GM23338 (cell line): ENCODE results near the gene PARP14. TPM values are rescaled to one million over a fixed set of nuclear protein-coding genes. Genes with fewer than 3 reads are reported as not detected.

ENCODE experiments used
- ATAC-seq: fragments of 200-7000 bp; cut with Tn5 transposase; 3 replicates; pipeline ENCODE4 v1.9.1; 2020
- DNase-seq: peaks from one replicate; pipeline ENCODE4 v3.0.0-alpha.2; 2015; ENCODE audit warnings: low spot score
- H2AFZ ChIP-seq: fragments of 200-600 bp; sonication (generic); 2 replicates; pipeline ENCODE4 v1.8.0; 2016; ENCODE audit warnings: antibody characterized with exemption, mild to moderate bottlenecking, moderate library complexity
- H3F3A ChIP-seq: fragments of 200-600 bp; sonication (generic); replicated peaks from 2 replicates; pipeline ENCODE4 v1.8.0; 2017; ENCODE audit warnings: antibody characterized with exemption, mixed run types, low read depth
- H3K27ac ChIP-seq: fragments of 200-600 bp; sonication (generic); 2 replicates; pipeline ENCODE4 v1.6.1; 2016; ENCODE audit warnings: low read depth
- H3K27me3 ChIP-seq: fragments of 200-600 bp; sonication (generic); 2 replicates; pipeline ENCODE4 v1.8.0; 2016; ENCODE audit warnings: mild to moderate bottlenecking, mixed run types, moderate library complexity; ENCODE audit not compliant: insufficient read depth
- H3K36me3 ChIP-seq: fragments of 200-600 bp; sonication (generic); 2 replicates; pipeline ENCODE4 v1.8.0; 2016; ENCODE audit warnings: mild to moderate bottlenecking; ENCODE audit not compliant: insufficient read depth
- H3K4me1 ChIP-seq: fragments of 200-600 bp; sonication (generic); 2 replicates; pipeline ENCODE4 v1.8.0; 2016; ENCODE audit warnings: mild to moderate bottlenecking, moderate library complexity; ENCODE audit not compliant: insufficient read depth
- H3K4me2 ChIP-seq: fragments of 200-600 bp; sonication (generic); 2 replicates; pipeline ENCODE4 v1.7.1; 2017; ENCODE audit warnings: mixed run types
- H3K4me3 ChIP-seq: fragments of 200-600 bp; sonication (generic); 2 replicates; pipeline ENCODE4 v1.6.1; 2016; ENCODE audit warnings: mixed run types
- H3K79me2 ChIP-seq: fragments of 200-600 bp; sonication (generic); replicated peaks from 2 replicates; pipeline ENCODE4 v1.8.0; 2017; ENCODE audit warnings: mild to moderate bottlenecking; ENCODE audit not compliant: insufficient read depth
- H3K9me2 ChIP-seq: fragments of 200-600 bp; sonication (generic); 2 replicates; pipeline ENCODE4 v1.8.0; 2017; ENCODE audit not compliant: insufficient read depth
- H4K20me1 ChIP-seq: fragments of 200-600 bp; sonication (generic); replicated peaks from 2 replicates; pipeline ENCODE4 v1.8.0; 2017; ENCODE audit warnings: mild to moderate bottlenecking; ENCODE audit not compliant: insufficient read depth
- H3K27ac Mint-ChIP-seq: 2 replicates; pipeline ENCODE4 v1.8.0; 2020; ENCODE audit warnings: inconsistent platforms, mild to moderate bottlenecking, moderate library complexity, mixed read lengths
- H3K27me3 Mint-ChIP-seq: 3 replicates; pipeline ENCODE4 v1.8.0; 2022; ENCODE audit warnings: low read depth, mild to moderate bottlenecking, moderate library complexity, mixed read lengths, inconsistent platforms; ENCODE audit not compliant: insufficient read depth, poor library complexity
- H3K36me3 Mint-ChIP-seq: 3 replicates; pipeline ENCODE4 v1.8.0; 2021; ENCODE audit warnings: low read depth, mild to moderate bottlenecking, inconsistent platforms, moderate library complexity, mixed read lengths
- H3K4me1 Mint-ChIP-seq: 3 replicates; pipeline ENCODE4 v1.8.0; 2020; ENCODE audit warnings: mild to moderate bottlenecking, inconsistent platforms, mixed read lengths
- H3K4me3 Mint-ChIP-seq: 3 replicates; pipeline ENCODE4 v1.8.0; 2021; ENCODE audit warnings: moderate library complexity, mild to moderate bottlenecking, inconsistent platforms, mixed read lengths
- H3K9me3 Mint-ChIP-seq: 3 replicates; pipeline ENCODE4 v1.8.0; 2020; ENCODE audit warnings: moderate library complexity, mild to moderate bottlenecking, inconsistent platforms, mixed read lengths
- CREB1 ChIP-seq: fragments of 250-450 bp; sonication (Bioruptor Pico); IDR thresholded peaks from 2 replicates; pipeline ENCODE4 v1.5.0; 2020; ENCODE audit warnings: low read depth, mild to moderate bottlenecking, moderate library complexity
- CTCF ChIP-seq, 2 experiments: fragments of 200-600 bp in 1 of 2; sonication (generic) in 1 of 2; conservative IDR thresholded peaks; 2 replicates each; pipeline versions ENCODE4 v1.5.1 to v1.6.1; 2016 to 2017; ENCODE audit warnings: antibody characterized with exemption in 2 of 2, low read depth in 2 of 2, mild to moderate bottlenecking in 2 of 2, moderate library complexity in 1 of 2
- ETS1 ChIP-seq: IDR thresholded peaks from 2 replicates; pipeline ENCODE4 v1.6.1; 2016; ENCODE audit warnings: antibody characterized with exemption
- EZH2 ChIP-seq: fragments of 200-600 bp; sonication (generic); IDR thresholded peaks from one replicate; pipeline ENCODE4 v1.8.0; 2017; ENCODE audit warnings: antibody characterized with exemption, mild to moderate bottlenecking, low read depth; ENCODE audit not compliant: unreplicated experiment
- EZH2phosphoT487 ChIP-seq: fragments of 200-600 bp; sonication (generic); IDR thresholded peaks from one replicate; pipeline ENCODE4 v1.8.1; 2018; ENCODE audit warnings: antibody characterized with exemption; ENCODE audit not compliant: unreplicated experiment
- JUNB ChIP-seq: IDR thresholded peaks from one replicate; pipeline ENCODE4 v1.6.1; 2016; ENCODE audit warnings: antibody characterized with exemption; ENCODE audit not compliant: unreplicated experiment
- NANOG ChIP-seq: IDR thresholded peaks from 2 replicates; pipeline ENCODE4 v1.6.1; 2016; ENCODE audit warnings: antibody characterized with exemption, borderline replicate concordance
- POLR2AphosphoS5 ChIP-seq: IDR thresholded peaks from 2 replicates; pipeline ENCODE4 v1.6.1; 2016; ENCODE audit warnings: antibody characterized with exemption, low read depth
- REST ChIP-seq: IDR thresholded peaks from one replicate; pipeline ENCODE4 v1.6.1; 2018; ENCODE audit warnings: antibody characterized with exemption; ENCODE audit not compliant: unreplicated experiment
- STAT1 ChIP-seq: IDR thresholded peaks from one replicate; pipeline ENCODE4 v1.6.1; 2016; ENCODE audit warnings: antibody characterized with exemption; ENCODE audit not compliant: unreplicated experiment
- ZNF114 ChIP-seq: fragments of 250-450 bp; sonication (Bioruptor Pico); IDR thresholded peaks from 2 replicates; pipeline ENCODE4 v1.5.0; 2020; ENCODE audit warnings: mild to moderate bottlenecking, moderate library complexity
- ZNF331 ChIP-seq: fragments of 250-450 bp; sonication (Bioruptor Pico); IDR thresholded peaks from 2 replicates; pipeline ENCODE4 v1.5.0; 2020; ENCODE audit warnings: low read depth, mild to moderate bottlenecking, moderate library complexity
- polyA plus RNA-seq: library from polyadenylated mRNA; unstranded; fragments of >200 nt; fragmentation: Nextera tagmentation; extraction: Ambion mirVana; gene quantifications from 2 replicates; pipeline ENCODE4 v1.2.1, GENCODE V29; 2016
- total RNA-seq: library from RNA; depleted of rRNA; stranded (reverse); fragments of >200 nt; shearing (Covaris generic); gene quantifications from 2 replicates; pipeline ENCODE4 v1.2.3, GENCODE V29; 2014

Gene PARP14
- total and polyA plus RNA-seq, 2 experiments from 2014 or later: 7.8 to 26.0 TPM

- H3K36me3 ChIP-seq: peaks cover 4% of the 10 kb centered on the region; the same call in 1 of the 2 replicates
- H4K20me1 ChIP-seq: no peaks in the 10 kb centered on the region
- peaks cover 2% of the 10 kb centered on the region for H3K27me3 Mint-ChIP-seq
- H3K4me2 ChIP-seq: no peak overlapping the region
- H3K27ac ChIP-seq: no peak overlapping the region
- H3K4me1 ChIP-seq: no peaks in the 10 kb centered on the region
- no peak for DNase-seq
- no peaks in the 10 kb centered on the region for H3F3A ChIP-seq
- peaks cover 20% of the 10 kb centered on the region; the same call in 2 of the 3 replicates for H3K9me3 Mint-ChIP-seq
- no peak for ATAC-seq
- H2AFZ ChIP-seq: no peak overlapping the region
- no peaks in the 10 kb centered on the region for H3K9me2 ChIP-seq
- no peak overlapping the region for H3K4me3 ChIP-seq
- H3K79me2 ChIP-seq: no peaks in the 10 kb centered on the region
- peaks cover 1% of the 10 kb centered on the region; the same call in 1 of the 3 replicates for H3K4me1 Mint-ChIP-seq
- H3K27ac Mint-ChIP-seq: no peak overlapping the region
- no peaks in the 10 kb centered on the region for H3K27me3 ChIP-seq
- no peak for TF ChIP-seq CREB1
- TF ChIP-seq STAT1: no peak
- no peak overlapping the region for H3K4me3 Mint-ChIP-seq
- peaks cover 33% of the 10 kb centered on the region; the same call in 2 of the 3 replicates for H3K36me3 Mint-ChIP-seq
Observed at GRCh38 chr3:122725106-122725505, 44.5 kb downstream of the PARP14 start.

GRCh38 chr3:122727294-122727693 is 46.7 kb downstream of the PARP14 start:
- Histone ChIP-seq H3K4me3 (no peak overlapping the region), H3K27ac (no peak overlapping the region), H4K20me1 (no peaks in the 10 kb centered on the region), H3K4me1 (no peaks in the 10 kb centered on the region), H3K79me2 (no peaks in the 10 kb centered on the region), H3K27me3 (no peaks in the 10 kb centered on the region), H2AFZ (no peak overlapping the region), H3K4me2 (no peak overlapping the region), H3K9me2 (no peaks in the 10 kb centered on the region), H3F3A (no peaks in the 10 kb centered on the region), H3K36me3 (no peaks in the 10 kb centered on the region)
- DNase-seq (no peak), ATAC-seq (no peak)
- peaks cover 36% of the 10 kb centered on the region for H3K9me3 Mint-ChIP-seq
- peaks cover 9% of the 10 kb centered on the region for H3K27me3 Mint-ChIP-seq
- H3K27ac Mint-ChIP-seq: no peak overlapping the region
- H3K4me1 Mint-ChIP-seq: peaks cover 6% of the 10 kb centered on the region; the same call in 2 of the 3 replicates
- H3K36me3 Mint-ChIP-seq: peaks cover 42% of the 10 kb centered on the region
- H3K4me3 Mint-ChIP-seq: no peak overlapping the region
- no peak for TF ChIP-seq POLR2AphosphoS5
- TF ChIP-seq JUNB: no peak
- TF ChIP-seq ZNF114: no peak
- no peak for TF ChIP-seq EZH2phosphoT487
- TF ChIP-seq EZH2: no peak
- no peak for TF ChIP-seq CTCF (conservative IDR thresholded peaks at IDR 0.05; ENCODE audit: low read depth in 2 of 2)
- no peak for TF ChIP-seq NANOG
- TF ChIP-seq STAT1: no peak
- TF ChIP-seq ETS1: no peak
- TF ChIP-seq CREB1: no peak
- no peak for TF ChIP-seq ZNF331
- no peak for TF ChIP-seq REST
